Measurements from ENCODE around the gene ZNF785. TPM values are rescaled to one million over a fixed set of nuclear protein-coding genes. Genes with fewer than 3 reads are reported as not detected.

Gene ZNF785
- total RNA-seq, 1 donor from 2014 or later: 20.2 TPM

DNA sequence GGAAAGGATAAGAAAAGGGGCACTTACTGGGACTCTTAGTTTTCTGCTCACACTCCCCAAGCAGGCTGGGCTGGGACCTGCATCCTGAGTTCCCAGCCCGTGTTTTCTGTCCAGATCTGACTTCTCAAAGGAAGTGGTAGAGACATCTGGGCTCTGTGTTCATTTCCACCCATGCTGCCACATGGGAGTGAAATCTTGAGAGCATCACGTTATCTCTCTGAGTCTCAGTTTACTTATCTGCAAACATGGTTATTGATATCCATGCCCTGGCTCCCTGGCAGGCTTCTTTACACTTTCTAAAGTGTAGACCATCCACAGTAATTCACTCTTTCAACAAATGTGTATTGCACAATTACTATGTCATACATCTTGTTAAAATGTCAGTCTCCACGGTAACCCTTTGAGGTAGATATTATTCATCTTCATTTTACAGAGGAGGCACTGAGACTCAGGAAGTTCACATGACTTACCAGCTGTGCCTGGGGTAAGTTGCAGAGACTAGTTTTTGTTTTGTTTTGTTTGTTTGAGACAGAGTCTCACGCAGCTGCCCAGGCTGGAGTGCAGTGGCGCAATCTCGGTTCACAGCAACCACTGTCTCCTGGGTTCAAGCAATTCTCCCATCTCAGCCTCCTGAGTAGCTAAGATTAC, 17.4 kb downstream of the ZNF785 start:
- no peak overlapping the region for H3K4me3 Mint-ChIP-seq (ENCODE audit: unreplicated experiment)
- no peaks in the 10 kb centered on the region for H3K36me3 Mint-ChIP-seq (ENCODE audit: low read depth)
- peaks cover 16% of the 10 kb centered on the region for H3K4me1 Mint-ChIP-seq (ENCODE audit: low read depth)
- no peak for DNase-seq (ENCODE audit: low spot score)
- no peaks in the 10 kb centered on the region for H3K27me3 Mint-ChIP-seq (ENCODE audit: low read depth)
- H3K27ac Mint-ChIP-seq (ENCODE audit: unreplicated experiment): peak overlapping the region; percentile 32
- TF ChIP-seq, protein P1, sequence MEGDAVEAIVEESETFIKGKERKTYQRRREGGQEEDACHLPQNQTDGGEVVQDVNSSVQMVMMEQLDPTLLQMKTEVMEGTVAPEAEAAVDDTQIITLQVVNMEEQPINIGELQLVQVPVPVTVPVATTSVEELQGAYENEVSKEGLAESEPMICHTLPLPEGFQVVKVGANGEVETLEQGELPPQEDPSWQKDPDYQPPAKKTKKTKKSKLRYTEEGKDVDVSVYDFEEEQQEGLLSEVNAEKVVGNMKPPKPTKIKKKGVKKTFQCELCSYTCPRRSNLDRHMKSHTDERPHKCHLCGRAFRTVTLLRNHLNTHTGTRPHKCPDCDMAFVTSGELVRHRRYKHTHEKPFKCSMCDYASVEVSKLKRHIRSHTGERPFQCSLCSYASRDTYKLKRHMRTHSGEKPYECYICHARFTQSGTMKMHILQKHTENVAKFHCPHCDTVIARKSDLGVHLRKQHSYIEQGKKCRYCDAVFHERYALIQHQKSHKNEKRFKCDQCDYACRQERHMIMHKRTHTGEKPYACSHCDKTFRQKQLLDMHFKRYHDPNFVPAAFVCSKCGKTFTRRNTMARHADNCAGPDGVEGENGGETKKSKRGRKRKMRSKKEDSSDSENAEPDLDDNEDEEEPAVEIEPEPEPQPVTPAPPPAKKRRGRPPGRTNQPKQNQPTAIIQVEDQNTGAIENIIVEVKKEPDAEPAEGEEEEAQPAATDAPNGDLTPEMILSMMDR (IDR thresholded peaks at IDR 0.05): no peak
- H3K9me3 Mint-ChIP-seq (ENCODE audit: low read depth): no peaks in the 10 kb centered on the region

DNA sequence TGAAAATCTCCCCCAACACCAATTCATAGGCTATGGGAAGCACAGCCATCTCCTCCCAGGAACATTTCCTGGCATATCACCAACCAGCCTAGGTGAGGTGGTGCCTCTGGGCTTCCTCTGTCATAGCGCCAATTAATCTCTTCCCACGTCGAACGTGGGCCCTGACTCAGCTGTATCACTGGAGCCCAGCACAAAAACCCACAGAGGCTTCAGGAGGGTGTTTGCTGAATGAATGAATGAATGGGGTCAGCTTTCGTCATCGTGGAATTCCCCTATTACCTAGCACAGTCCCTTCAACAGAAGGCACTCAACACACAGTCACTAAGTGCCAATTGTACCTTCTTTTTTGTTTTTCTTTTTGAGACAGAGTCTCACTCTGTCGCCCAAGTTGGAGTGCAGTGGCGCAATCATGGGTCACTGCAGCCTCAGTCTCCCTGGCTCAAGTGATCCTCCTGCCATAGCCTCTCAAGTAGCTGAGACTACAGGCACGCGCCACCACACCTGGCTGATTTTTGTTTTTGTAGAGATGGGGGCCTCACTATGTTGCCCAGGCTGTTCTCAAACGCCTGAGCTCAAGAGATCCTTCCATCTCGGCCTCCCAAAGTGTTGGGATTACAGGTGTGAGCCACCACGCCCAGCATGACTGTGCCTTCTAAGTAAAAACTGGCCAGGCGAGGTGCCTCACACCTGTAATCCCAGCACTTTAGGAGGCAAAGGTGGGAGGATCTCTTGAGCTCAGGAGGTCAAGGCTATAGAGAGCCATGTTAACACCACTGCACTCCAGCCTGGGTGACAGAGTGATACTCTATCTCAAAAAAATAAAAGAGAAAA, 18.1 kb downstream of the ZNF785 start:
- Mint-ChIP-seq H3K36me3 (ENCODE audit: low read depth) (no peaks in the 10 kb centered on the region), H3K4me1 (ENCODE audit: low read depth) (peaks cover 13% of the 10 kb centered on the region), H3K27ac (ENCODE audit: unreplicated experiment) (no peak overlapping the region), H3K9me3 (ENCODE audit: low read depth) (no peaks in the 10 kb centered on the region), H3K27me3 (ENCODE audit: low read depth) (no peaks in the 10 kb centered on the region), H3K4me3 (ENCODE audit: unreplicated experiment) (no peak overlapping the region)
- no peak for DNase-seq (ENCODE audit: low spot score)
- TF ChIP-seq, protein P1 (IDR thresholded peaks at IDR 0.05): no peak

DNA sequence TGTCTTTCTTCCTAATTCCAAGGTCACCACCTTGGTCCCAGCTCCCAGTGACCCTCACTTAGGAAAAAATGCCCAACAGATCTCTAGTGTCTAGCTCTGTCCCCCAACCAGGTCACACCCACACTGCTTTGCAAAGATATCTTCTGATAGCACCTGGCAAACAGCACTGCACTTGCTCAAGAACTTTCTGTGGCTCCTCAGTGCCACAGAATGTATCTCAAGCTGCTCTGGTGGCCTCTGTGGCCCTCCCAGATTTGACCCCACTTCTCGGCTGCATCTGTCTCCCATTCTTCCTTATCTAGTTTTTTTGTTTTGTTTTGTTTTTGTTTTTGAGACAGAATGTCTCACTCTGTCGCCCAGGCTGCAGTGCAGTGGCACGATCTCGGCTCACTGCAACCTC, 19.0 kb downstream of the ZNF785 start:
- no peak overlapping the region for H3K4me3 Mint-ChIP-seq (ENCODE audit: unreplicated experiment)
- TF ChIP-seq, protein P1 (IDR thresholded peaks at IDR 0.05): no peak

DNA sequence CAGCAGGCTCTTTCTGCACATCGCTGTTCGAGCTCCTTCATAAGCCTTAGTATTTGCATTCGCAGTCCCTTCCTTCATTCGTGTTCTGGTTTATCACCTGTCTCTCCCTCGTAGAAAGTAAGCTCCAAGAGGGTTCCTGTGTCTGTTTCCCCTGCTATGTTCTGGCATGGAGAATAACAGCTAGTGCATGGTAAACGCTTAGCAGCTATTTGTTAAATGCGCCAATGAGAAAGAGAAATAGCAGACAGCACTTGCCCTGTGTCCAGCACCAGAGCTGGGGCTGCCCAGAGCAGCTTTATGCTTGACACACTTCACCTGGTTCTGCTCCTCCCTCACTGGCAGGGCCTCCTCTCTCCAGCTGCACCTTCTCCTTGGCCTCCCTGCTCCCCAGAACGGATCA, 19.5 kb downstream of the ZNF785 start:
- no peak overlapping the region for H3K27ac Mint-ChIP-seq (ENCODE audit: unreplicated experiment)
- H3K36me3 Mint-ChIP-seq (ENCODE audit: low read depth): no peaks in the 10 kb centered on the region
- TF ChIP-seq, protein P1 (IDR thresholded peaks at IDR 0.05): no peak
- no peaks in the 10 kb centered on the region for H3K9me3 Mint-ChIP-seq (ENCODE audit: low read depth)
- H3K4me1 Mint-ChIP-seq (ENCODE audit: low read depth): peaks cover 6% of the 10 kb centered on the region
- H3K4me3 Mint-ChIP-seq (ENCODE audit: unreplicated experiment): no peak overlapping the region
- H3K27me3 Mint-ChIP-seq (ENCODE audit: low read depth): no peaks in the 10 kb centered on the region
- DNase-seq (ENCODE audit: low spot score): no peak

More for the DNA sequence above, 19.0 kb downstream of the ZNF785 start:
- no peak for DNase-seq (ENCODE audit: low spot score)
- no peak overlapping the region for H3K27ac Mint-ChIP-seq (ENCODE audit: unreplicated experiment)
- no peaks in the 10 kb centered on the region for H3K36me3 Mint-ChIP-seq (ENCODE audit: low read depth)
- no peaks in the 10 kb centered on the region for H3K9me3 Mint-ChIP-seq (ENCODE audit: low read depth)
- no peaks in the 10 kb centered on the region for H3K27me3 Mint-ChIP-seq (ENCODE audit: low read depth)
- H3K4me1 Mint-ChIP-seq (ENCODE audit: low read depth): peaks cover 9% of the 10 kb centered on the region

DNA sequence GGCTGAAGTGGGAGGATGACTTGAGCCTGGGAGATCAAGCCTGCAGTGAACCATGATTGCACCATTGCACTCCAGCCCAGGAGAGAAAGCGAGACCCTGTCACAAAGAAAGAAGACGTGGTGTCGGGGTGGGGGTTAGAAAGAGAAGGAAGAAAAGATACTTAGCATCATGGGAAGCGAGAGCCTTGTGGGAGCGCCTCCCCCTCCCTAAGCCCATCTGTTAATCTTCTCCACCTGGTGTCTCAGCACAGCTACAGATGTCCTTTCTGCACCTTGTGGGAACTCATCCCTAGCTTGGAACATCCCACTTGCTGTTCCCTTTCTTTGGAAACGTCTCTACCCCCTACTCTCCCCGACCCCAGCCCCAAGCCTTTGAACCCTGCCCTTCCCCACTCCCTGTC, 20.0 kb downstream of the ZNF785 start:
- peaks cover 3% of the 10 kb centered on the region for H3K4me1 Mint-ChIP-seq (ENCODE audit: low read depth)
- no peaks in the 10 kb centered on the region for H3K9me3 Mint-ChIP-seq (ENCODE audit: low read depth)
- no peak overlapping the region for H3K27ac Mint-ChIP-seq (ENCODE audit: unreplicated experiment)
- no peak overlapping the region for H3K4me3 Mint-ChIP-seq (ENCODE audit: unreplicated experiment)
- no peak for DNase-seq (ENCODE audit: low spot score)
- H3K27me3 Mint-ChIP-seq (ENCODE audit: low read depth): no peaks in the 10 kb centered on the region
- TF ChIP-seq, protein P1 (IDR thresholded peaks at IDR 0.05): no peak
- H3K36me3 Mint-ChIP-seq (ENCODE audit: low read depth): no peaks in the 10 kb centered on the region

All from chondrocyte (in vitro differentiated cells).